HUES48 (cell line): ENCODE results near the gene PRSS50.

Source experiments
- H3K27ac ChIP-seq: one replicate; pipeline ENCODE4 v1.7.0; 2013; ENCODE audit warnings: low read depth, low read length, inconsistent platforms
- H3K27me3 ChIP-seq: 2 replicates; pipeline ENCODE4 v1.6.1; 2013; ENCODE audit warnings: mild to moderate bottlenecking, low read length; ENCODE audit not compliant: control insufficient read depth, insufficient read depth
- H3K36me3 ChIP-seq: 2 replicates; pipeline ENCODE4 v1.6.1; 2013; ENCODE audit warnings: low read length; ENCODE audit not compliant: control insufficient read depth, insufficient read depth
- H3K4me1 ChIP-seq: 2 replicates; pipeline ENCODE4 v1.6.1; 2013; ENCODE audit warnings: mild to moderate bottlenecking, low read length; ENCODE audit not compliant: control insufficient read depth, insufficient read depth
- H3K4me3 ChIP-seq: 2 replicates; pipeline ENCODE4 v1.5.1; 2013; ENCODE audit warnings: mild to moderate bottlenecking, low read depth, low read length
- H3K9ac ChIP-seq: 2 replicates; pipeline ENCODE4 v1.6.1; 2013; ENCODE audit warnings: mild to moderate bottlenecking, low read depth, low read length, moderate library complexity
- H3K9me3 ChIP-seq: 2 replicates; pipeline ENCODE4 v1.6.1; 2013; ENCODE audit warnings: low read length; ENCODE audit not compliant: control insufficient read depth, insufficient read depth

PRSS50 gene

DNA sequence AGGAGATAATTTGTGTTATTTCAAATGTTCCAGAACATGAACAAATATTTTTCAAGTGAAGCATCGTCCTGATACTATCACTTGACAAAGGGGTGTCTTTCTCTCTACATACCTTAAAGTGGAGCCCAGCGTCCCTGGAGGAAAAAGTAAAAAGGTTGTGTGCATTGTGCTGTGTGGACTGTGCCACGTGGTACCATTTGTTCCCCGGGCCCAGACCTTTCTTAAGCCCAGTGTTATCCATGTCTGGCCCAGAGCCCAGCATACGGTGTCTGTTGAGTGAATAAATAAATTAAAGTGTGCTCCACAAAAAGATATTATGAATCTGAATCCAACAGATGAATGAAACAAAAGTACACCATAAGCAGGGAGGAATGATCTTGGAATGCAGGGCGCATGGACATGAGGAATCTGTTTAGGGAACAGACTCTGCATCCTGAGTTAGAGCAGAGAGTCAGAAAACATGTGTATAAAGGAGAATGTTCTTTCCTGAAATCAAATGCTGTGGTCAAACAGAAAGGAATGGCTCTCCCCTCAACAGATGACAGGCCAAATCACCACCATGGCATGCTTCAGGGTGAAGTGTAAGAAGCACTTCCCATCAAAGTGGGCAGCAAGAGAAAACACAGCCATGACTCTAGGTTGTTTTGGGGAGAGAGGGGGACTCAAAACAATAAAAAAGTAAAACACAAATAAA lies 8.1 kb upstream of the PRSS50 start:
- Histone ChIP-seq H3K27me3 (no peaks in the 10 kb centered on the region), H3K4me3 (no peak overlapping the region), H3K9ac (no peak overlapping the region), H3K9me3 (no peaks in the 10 kb centered on the region), H3K36me3 (no peaks in the 10 kb centered on the region), H3K27ac (no peak overlapping the region), H3K4me1 (peaks cover 13% of the 10 kb centered on the region)

DNA sequence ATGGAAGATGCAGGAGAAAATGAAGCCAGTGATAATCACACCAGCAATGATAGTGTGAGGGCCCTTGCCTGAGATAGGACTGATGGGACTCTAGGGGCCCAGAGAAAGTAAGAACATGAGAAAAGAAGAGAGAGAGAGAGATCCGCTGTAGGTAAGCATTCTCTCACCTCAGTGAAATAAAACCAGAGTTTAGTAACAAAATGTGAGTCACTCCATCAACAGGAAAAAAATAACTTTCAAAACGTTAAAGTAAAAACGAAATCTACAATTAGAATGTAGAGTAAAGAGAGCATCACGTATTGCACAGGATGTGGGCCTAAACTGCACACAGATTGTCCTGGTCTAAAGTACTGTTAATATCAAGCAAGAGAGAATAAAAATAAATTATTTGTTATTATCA lies 6.8 kb upstream of the PRSS50 start:
- H3K36me3 ChIP-seq, result no peaks in the 10 kb centered on the region
- H3K9me3 ChIP-seq, result no peaks in the 10 kb centered on the region
- H3K27me3 ChIP-seq, result no peaks in the 10 kb centered on the region
- no peak overlapping the region for H3K4me3 ChIP-seq
- H3K27ac ChIP-seq, result no peak overlapping the region
- peaks cover 13% of the 10 kb centered on the region for H3K4me1 ChIP-seq
- no peak overlapping the region for H3K9ac ChIP-seq

DNA sequence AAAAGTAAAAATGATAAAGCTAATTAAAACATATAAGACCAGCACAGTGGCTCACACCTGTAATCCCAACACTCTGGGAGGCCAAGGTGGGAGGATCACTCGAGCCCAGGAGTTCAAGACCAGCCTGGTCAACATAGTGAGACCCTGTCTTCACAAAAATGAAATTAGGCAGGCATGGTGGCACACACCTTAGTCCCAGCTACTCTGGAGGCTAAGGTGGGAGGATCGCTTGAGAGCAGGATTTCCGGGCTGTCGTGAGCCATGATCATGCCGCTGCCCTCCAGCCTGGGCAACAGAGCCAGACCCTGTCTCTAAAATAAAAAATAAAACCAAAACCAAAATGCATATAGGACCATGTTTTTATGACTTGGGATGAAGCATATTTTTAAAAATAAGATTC lies 4.8 kb upstream of the PRSS50 start:
- no peaks in the 10 kb centered on the region for H3K36me3 ChIP-seq
- H3K4me3 ChIP-seq, result no peak overlapping the region
- no peaks in the 10 kb centered on the region for H3K9me3 ChIP-seq
- H3K27me3 ChIP-seq, result no peaks in the 10 kb centered on the region
- no peak overlapping the region for H3K27ac ChIP-seq
- H3K9ac ChIP-seq, result no peak overlapping the region
- H3K4me1 ChIP-seq, result peaks cover 10% of the 10 kb centered on the region; the same call in 1 of the 2 replicates

GRCh38 chr3:46721009-46721408 lies 3.3 kb upstream of the PRSS50 start:
- Histone ChIP-seq H3K9ac (no peak overlapping the region), H3K4me3 (no peak overlapping the region), H3K36me3 (no peaks in the 10 kb centered on the region), H3K27ac (no peak overlapping the region), H3K4me1 (peaks cover 1% of the 10 kb centered on the region; the same call in 1 of the 2 replicates), H3K9me3 (no peaks in the 10 kb centered on the region), H3K27me3 (no peaks in the 10 kb centered on the region)

- H3K9me3 ChIP-seq, result no peaks in the 10 kb centered on the region
- no peaks in the 10 kb centered on the region for H3K27me3 ChIP-seq
- H3K4me3 ChIP-seq, result no peak overlapping the region
- no peak overlapping the region for H3K27ac ChIP-seq
- no peak overlapping the region for H3K9ac ChIP-seq
- H3K36me3 ChIP-seq, result no peaks in the 10 kb centered on the region
- no peaks in the 10 kb centered on the region for H3K4me1 ChIP-seq
Observed at GRCh38 chr3:46719735-46720271, 2.1 kb upstream of the PRSS50 start.

DNA sequence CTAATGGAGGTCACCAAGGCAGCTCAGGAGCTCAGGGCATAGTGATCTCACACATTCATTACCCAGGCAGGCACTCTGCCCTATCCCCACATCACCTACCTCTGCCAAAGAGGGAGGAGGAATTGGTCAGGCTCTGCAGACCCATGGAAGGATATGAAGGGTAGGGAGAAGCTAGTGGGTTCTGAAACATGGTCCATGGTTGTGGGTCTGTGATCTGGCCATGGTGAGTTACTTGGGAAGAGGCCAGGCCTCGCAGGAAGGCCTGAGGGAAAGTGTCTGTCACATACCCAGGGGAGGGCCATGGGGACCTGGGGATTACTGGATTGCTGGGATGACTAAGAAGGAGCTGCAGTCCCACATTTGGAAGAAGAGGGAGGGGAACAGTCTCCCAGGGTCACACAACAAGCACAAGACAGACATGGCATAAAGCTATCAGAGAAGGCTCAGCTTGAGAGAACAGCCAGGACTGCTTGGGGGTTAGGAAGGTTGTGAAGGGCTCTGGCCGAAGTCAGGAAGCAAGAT lies 1.4 kb upstream of the PRSS50 start:
- H3K9ac ChIP-seq, result no peak overlapping the region
- no peaks in the 10 kb centered on the region for H3K36me3 ChIP-seq
- H3K4me3 ChIP-seq, result no peak overlapping the region
- H3K27ac ChIP-seq, result no peak overlapping the region
- H3K4me1 ChIP-seq, result no peaks in the 10 kb centered on the region
- H3K9me3 ChIP-seq, result no peaks in the 10 kb centered on the region
- H3K27me3 ChIP-seq, result no peaks in the 10 kb centered on the region

- H3K4me3 ChIP-seq, result no peak overlapping the region
- no peaks in the 10 kb centered on the region for H3K27me3 ChIP-seq
- no peaks in the 10 kb centered on the region for H3K4me1 ChIP-seq
- H3K9ac ChIP-seq, result no peak overlapping the region
- no peaks in the 10 kb centered on the region for H3K36me3 ChIP-seq
- no peaks in the 10 kb centered on the region for H3K9me3 ChIP-seq
- no peak overlapping the region for H3K27ac ChIP-seq
Observed at GRCh38 chr3:46716461-46717441, 918 bp downstream of the PRSS50 start.

DNA sequence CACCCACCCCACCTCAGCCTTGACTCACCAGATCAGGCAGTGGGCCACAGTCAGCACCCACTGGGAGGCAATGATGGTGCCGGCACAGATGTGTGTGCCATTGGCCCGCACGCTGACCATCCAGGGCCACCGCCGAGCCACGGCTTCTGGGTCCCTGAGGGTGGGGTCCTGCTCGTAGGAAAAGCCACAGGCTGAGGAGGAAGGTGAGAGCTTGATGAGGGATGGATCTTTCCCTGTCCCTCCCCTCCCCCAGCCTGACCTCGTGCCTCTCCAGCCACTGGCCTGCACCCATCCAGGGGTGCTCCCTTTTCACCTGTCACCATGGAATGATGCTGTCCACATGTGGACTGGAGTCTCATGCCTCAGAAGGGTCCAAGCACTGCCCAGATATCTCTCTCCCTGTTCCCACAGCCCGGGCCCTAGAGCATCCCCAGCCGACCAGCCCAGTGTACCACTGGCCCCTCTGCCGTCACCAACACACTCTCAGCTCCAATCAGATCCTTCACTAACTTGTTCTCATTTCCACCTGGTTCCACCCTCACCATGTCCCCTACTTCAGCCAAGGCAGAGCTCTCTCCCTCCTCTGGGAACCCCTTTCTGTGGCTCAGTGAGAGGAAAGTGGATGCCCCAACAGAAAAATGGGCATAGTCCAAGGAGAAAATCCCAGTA lies 2.0 kb downstream of the PRSS50 start:
- no peak overlapping the region for H3K9ac ChIP-seq
- H3K27ac ChIP-seq, result no peak overlapping the region

DNA sequence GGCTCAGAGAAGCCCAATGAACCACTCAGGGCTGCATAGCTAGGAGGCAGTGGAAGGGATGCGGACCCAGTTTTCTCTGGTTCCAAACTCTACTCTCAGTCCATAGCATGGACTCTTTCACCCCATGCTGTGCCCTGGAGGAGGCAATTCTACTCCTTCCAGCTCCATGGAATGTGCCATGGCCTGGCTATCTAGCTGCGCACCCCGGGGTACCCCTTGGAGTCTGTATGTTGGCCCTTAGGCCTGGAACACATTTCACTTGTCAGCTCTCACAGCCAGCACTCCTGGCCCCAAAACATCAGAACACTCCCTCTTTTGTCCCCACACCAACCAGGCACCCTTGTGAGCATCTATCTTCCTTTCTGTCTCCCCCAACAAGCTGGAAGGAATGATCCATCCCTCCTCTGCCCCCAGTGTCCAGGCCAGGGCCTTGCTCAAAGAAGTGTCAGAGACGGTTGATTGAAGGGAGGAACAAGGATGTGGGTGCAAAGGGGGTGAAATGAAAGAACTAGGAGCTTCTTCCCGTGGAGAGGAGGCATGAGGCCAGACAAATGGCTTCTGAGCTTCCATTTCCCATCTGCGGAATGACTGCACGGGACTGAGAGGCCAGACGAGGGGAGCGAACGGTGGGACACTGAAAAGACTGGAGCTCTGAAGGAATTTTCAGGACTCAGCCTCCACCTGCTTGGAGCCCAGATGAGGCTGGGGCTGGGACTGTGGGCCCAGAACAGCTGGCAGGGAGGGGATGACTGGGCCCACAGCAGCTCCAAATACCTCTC lies 2.8 kb downstream of the PRSS50 start:
- Histone ChIP-seq H3K9me3 (no peaks in the 10 kb centered on the region), H3K4me1 (no peaks in the 10 kb centered on the region), H3K27me3 (no peaks in the 10 kb centered on the region), H3K9ac (no peak overlapping the region), H3K27ac (no peak overlapping the region), H3K4me3 (no peak overlapping the region), H3K36me3 (no peaks in the 10 kb centered on the region)

More for the DNA sequence above, 2.0 kb downstream of the PRSS50 start:
- Histone ChIP-seq H3K36me3 (no peaks in the 10 kb centered on the region), H3K9me3 (no peaks in the 10 kb centered on the region), H3K27me3 (no peaks in the 10 kb centered on the region), H3K4me3 (no peak overlapping the region), H3K4me1 (no peaks in the 10 kb centered on the region)

GRCh38 chr3:46713898-46714552 lies 3.6 kb downstream of the PRSS50 start:
- H3K9me3 ChIP-seq, result no peaks in the 10 kb centered on the region
- no peaks in the 10 kb centered on the region for H3K27me3 ChIP-seq
- no peak overlapping the region for H3K27ac ChIP-seq
- no peak overlapping the region for H3K4me3 ChIP-seq
- H3K4me1 ChIP-seq, result no peaks in the 10 kb centered on the region
- H3K36me3 ChIP-seq, result no peaks in the 10 kb centered on the region
- H3K9ac ChIP-seq, result no peak overlapping the region
